ENCODE data around the gene AGAP1.

AGAP1 gene

DNA sequence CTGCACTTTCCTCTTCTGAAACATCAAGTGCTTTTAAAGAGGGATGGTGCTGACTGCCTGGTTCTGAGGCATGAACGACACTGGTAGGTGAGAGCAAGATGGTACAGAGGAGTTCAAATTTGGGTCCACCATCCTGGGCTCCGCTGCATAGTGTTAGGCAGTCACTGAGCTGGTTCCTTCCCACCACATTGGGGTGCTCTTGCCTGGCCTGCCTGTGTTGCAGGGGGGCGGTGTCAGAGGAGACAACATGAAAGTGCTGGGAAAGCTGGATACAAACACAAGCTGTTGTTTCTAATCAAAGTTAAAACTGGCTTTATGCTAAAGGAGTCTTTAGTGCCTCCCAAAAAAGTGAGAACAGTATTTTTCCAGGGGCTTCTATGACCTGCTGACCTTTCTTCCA is 416.2 kb downstream of the AGAP1 start:
- Histone ChIP-seq H3K4me3 (ENCODE audit: low read depth, low read length) (no peak overlapping the region), H3K9me3 (ENCODE audit: control insufficient read depth, insufficient read depth, low read depth, low read length) (no peaks in the 10 kb centered on the region), H3K4me1 (ENCODE audit: control insufficient read depth, insufficient read depth, low read length) (peaks cover 5% of the 10 kb centered on the region; the same call in 1 of the 2 replicates), H3K36me3 (ENCODE audit: control insufficient read depth, insufficient read depth, low read length) (peaks cover 5% of the 10 kb centered on the region; the same call in 1 of the 2 replicates), H3K27me3 (ENCODE audit: control insufficient read depth, insufficient read depth, low read length) (no peaks in the 10 kb centered on the region; the same call in 1 of the 2 replicates), H3K9ac (ENCODE audit: low read length) (no peak overlapping the region), H3K27ac (ENCODE audit: low read depth, low read length) (no peak overlapping the region)

DNA sequence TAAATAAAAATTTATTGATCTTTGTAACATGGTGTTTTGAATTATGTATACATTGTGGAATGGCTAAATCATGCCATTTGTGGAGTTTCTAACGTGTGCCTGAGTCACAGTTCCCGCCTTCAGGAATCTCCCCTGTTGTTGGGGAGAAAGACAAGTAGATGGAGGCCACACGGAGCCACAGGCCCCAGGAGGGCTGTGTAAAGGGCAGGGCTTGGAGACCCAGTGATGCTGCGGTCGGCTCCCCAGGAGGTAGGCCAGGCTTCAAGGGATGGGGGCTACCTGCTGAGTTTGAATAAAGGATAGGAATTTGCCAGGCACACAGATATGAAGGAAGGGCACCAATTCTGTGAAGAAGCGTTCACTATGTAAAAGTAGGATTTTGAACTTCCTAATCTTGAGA is 417.3 kb downstream of the AGAP1 start:
- Histone ChIP-seq H3K27ac (ENCODE audit: low read depth, low read length) (no peak overlapping the region), H3K4me1 (ENCODE audit: control insufficient read depth, insufficient read depth, low read length) (peaks cover 5% of the 10 kb centered on the region; the same call in 1 of the 2 replicates), H3K9me3 (ENCODE audit: control insufficient read depth, insufficient read depth, low read depth, low read length) (no peaks in the 10 kb centered on the region), H3K27me3 (ENCODE audit: control insufficient read depth, insufficient read depth, low read length) (no peaks in the 10 kb centered on the region; the same call in 1 of the 2 replicates), H3K4me3 (ENCODE audit: low read depth, low read length) (no peak overlapping the region), H3K9ac (ENCODE audit: low read length) (no peak overlapping the region), H3K36me3 (ENCODE audit: control insufficient read depth, insufficient read depth, low read length) (peaks cover 6% of the 10 kb centered on the region; the same call in 1 of the 2 replicates)

DNA sequence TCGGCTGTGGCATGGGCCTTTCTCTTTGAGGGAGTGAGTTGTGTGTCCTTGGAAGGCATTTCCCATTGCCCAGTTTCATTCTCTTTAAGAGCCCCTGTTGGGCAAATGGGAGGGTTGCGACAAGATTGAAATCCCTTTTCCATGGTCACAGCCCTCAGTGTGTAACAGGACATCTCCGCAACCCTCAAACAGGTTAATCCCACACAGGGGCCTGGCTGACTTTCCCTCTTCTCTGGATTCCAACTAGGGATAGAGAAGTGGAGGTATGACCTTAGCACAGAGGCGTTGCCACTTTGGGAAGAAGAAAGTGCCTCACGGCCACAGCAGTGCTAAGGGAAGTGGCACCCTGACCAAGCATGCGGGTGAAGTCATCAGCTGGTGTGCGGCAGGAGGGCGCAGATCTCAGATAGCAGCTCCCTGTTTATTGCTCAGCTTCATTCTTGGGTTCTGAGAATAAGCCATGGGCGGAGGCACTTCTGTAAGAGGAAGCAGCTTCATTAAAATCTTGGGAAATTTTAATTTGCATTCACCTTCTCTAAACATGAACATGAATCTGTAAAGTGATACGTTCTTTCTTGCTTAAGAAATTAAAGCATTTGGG is 417.9 kb downstream of the AGAP1 start:
- peaks cover 6% of the 10 kb centered on the region; the same call in 1 of the 2 replicates for H3K36me3 ChIP-seq (ENCODE audit: control insufficient read depth, insufficient read depth, low read length)

DNA sequence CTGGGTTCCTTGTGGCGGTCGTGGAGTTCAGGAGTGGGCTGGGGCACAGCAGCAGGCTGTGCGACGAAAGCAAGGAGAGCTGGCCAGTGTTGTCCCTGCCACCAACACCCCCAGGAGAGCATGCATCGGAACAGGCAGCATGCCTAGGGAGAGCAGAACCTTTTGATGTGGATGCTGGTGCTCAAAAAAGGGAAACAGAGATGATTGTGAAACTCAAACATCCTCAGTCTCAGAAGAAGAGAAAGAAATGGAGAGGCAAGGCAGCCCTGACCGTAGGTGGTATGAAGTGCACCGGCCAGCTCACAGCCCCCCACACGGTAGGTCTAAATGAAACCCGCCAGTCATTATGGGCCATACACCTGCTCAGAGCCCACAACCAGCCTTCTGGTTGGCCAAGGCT is 420.9 kb downstream of the AGAP1 start:
- peaks cover 3% of the 10 kb centered on the region; the same call in 1 of the 2 replicates for H3K36me3 ChIP-seq (ENCODE audit: control insufficient read depth, insufficient read depth, low read length)
- no peak overlapping the region for H3K4me3 ChIP-seq (ENCODE audit: low read depth, low read length)
- H3K4me1 ChIP-seq (ENCODE audit: control insufficient read depth, insufficient read depth, low read length): peaks cover 5% of the 10 kb centered on the region; the same call in 1 of the 2 replicates
- H3K9me3 ChIP-seq (ENCODE audit: control insufficient read depth, insufficient read depth, low read depth, low read length): no peaks in the 10 kb centered on the region
- H3K27me3 ChIP-seq (ENCODE audit: control insufficient read depth, insufficient read depth, low read length): no peaks in the 10 kb centered on the region
- H3K27ac ChIP-seq (ENCODE audit: low read depth, low read length): no peak overlapping the region
- no peak overlapping the region for H3K9ac ChIP-seq (ENCODE audit: low read length)

More for the DNA sequence above, 417.9 kb downstream of the AGAP1 start:
- Histone ChIP-seq H3K4me1 (ENCODE audit: control insufficient read depth, insufficient read depth, low read length) (peaks cover 5% of the 10 kb centered on the region; the same call in 1 of the 2 replicates), H3K27me3 (ENCODE audit: control insufficient read depth, insufficient read depth, low read length) (no peaks in the 10 kb centered on the region; the same call in 1 of the 2 replicates), H3K9me3 (ENCODE audit: control insufficient read depth, insufficient read depth, low read depth, low read length) (no peaks in the 10 kb centered on the region), H3K27ac (ENCODE audit: low read depth, low read length) (no peak overlapping the region), H3K4me3 (ENCODE audit: low read depth, low read length) (no peak overlapping the region), H3K9ac (ENCODE audit: low read length) (no peak overlapping the region)

DNA sequence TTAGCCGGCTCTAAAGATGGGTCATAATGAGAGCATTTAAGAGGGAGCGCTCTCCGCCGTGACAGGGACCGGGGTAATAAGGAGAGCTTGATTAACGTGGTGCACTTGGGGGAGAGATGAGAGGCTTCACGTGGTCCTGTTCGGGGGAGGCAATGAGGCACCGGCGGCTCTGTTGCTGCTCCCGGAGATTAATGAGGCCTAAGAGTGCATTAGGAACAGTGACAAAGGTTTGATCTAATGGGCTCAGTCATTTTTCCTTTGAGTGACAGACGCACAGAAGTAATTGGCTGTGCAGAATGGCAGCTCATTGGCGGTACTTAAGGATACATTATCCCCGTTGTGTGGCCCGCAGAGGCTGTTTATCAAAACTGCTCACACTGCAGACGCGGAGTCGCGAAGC is 423.7 kb downstream of the AGAP1 start:
- H3K27ac ChIP-seq (ENCODE audit: low read depth, low read length): no peak overlapping the region
- no peaks in the 10 kb centered on the region for H3K4me1 ChIP-seq (ENCODE audit: control insufficient read depth, insufficient read depth, low read length)
- peaks cover 6% of the 10 kb centered on the region; the same call in 1 of the 2 replicates for H3K36me3 ChIP-seq (ENCODE audit: control insufficient read depth, insufficient read depth, low read length)
- no peak overlapping the region for H3K9ac ChIP-seq (ENCODE audit: low read length)
- H3K9me3 ChIP-seq (ENCODE audit: control insufficient read depth, insufficient read depth, low read depth, low read length): no peaks in the 10 kb centered on the region
- no peak overlapping the region for H3K4me3 ChIP-seq (ENCODE audit: low read depth, low read length)
- H3K27me3 ChIP-seq (ENCODE audit: control insufficient read depth, insufficient read depth, low read length): no peaks in the 10 kb centered on the region

DNA sequence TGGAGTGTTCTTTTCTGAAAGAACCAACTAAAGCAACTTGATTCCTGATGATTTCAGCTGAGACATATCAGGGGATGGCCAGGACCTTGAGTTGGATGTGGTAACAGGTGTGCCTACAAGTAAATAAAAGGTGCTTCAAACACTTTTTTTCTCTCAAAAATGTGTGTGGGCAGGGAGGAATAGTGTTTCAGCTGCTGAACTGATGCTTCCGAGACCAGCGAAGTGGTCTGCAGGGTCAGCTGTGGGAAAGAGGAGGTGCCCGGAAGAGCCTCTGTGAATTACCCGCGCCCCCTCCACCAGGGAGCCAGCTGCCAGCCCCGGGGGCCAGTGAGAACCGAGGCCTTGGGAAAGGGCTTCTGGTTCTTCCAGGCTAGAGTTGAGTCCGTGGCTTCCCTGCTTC is 425.0 kb downstream of the AGAP1 start:
- Histone ChIP-seq H3K27ac (ENCODE audit: low read depth, low read length) (no peak overlapping the region), H3K36me3 (ENCODE audit: control insufficient read depth, insufficient read depth, low read length) (peaks cover 6% of the 10 kb centered on the region; the same call in 1 of the 2 replicates), H3K4me3 (ENCODE audit: low read depth, low read length) (no peak overlapping the region), H3K27me3 (ENCODE audit: control insufficient read depth, insufficient read depth, low read length) (no peaks in the 10 kb centered on the region), H3K4me1 (ENCODE audit: control insufficient read depth, insufficient read depth, low read length) (no peaks in the 10 kb centered on the region), H3K9me3 (ENCODE audit: control insufficient read depth, insufficient read depth, low read depth, low read length) (no peaks in the 10 kb centered on the region), H3K9ac (ENCODE audit: low read length) (no peak overlapping the region)

DNA sequence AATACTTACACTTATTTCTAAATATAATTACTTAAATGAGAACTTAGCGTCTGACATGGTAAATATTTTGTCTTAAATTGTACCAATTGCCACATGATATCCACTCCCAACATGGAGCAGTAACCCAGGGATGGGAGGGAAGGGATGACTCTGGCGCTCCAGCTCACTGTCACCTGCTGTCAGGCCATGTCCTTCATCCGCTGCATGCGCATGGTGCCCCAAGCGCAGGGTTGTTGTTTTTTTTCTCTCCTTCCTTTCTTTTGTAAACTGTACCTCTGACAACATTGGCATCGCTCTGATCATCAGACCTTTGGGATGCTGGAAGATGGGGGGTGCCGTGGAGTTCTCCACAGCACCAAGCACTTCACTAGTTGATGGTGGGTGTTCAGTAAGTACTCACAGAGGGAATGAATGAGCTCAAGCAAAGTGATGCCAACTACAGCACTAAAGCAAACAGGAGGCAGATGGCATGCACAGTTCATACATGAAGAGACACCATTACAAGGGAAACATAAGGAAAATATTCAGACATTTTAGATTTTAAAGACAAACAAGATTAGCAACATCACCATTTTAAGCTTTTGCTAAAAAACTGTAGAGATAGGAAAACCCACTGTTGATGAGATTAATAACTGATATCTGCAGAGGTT is 426.5 kb downstream of the AGAP1 start:
- H3K27me3 ChIP-seq (ENCODE audit: control insufficient read depth, insufficient read depth, low read length): no peaks in the 10 kb centered on the region
- H3K36me3 ChIP-seq (ENCODE audit: control insufficient read depth, insufficient read depth, low read length): 0 out of 2 replicates have a peak, but pooled peaks cover 3% of the 10 kb centered on the region
- H3K9me3 ChIP-seq (ENCODE audit: control insufficient read depth, insufficient read depth, low read depth, low read length): no peaks in the 10 kb centered on the region
- no peak overlapping the region for H3K9ac ChIP-seq (ENCODE audit: low read length)
- no peak overlapping the region for H3K27ac ChIP-seq (ENCODE audit: low read depth, low read length)
- H3K4me3 ChIP-seq (ENCODE audit: low read depth, low read length): no peak overlapping the region
- no peaks in the 10 kb centered on the region for H3K4me1 ChIP-seq (ENCODE audit: control insufficient read depth, insufficient read depth, low read length)

DNA sequence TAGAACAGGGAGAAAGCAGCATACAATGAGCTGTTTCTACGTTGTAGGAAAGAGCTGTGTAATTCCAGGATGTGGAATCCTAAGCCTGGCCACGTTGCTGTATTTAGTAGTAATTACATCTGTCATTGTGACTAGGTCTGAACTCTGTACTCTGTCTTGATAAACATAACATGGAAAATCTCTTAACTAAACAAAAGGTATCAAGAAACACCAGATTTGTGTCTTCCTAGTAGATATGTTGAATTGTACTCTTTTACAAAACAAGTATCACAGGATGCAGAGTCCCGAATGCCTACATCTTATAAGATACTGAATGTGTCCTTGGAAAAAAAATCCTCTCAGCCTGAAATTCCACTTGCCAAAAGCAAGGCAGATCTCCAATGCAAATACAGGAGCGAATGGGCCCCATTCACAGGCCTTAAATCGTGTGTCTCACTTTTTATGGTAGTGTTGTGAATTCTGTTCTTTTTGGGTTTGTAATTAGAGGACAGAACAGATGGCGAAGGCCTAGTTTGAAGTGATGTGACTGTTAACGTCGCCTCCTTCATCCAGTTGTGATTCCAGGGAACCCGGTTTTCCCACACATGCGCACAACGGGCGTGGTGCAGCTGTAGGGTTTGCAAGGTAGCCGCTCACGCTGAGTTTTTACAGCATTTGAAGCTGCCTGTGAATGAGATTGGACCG is 427.8 kb downstream of the AGAP1 start:
- Histone ChIP-seq H3K9ac (ENCODE audit: low read length) (no peak overlapping the region), H3K9me3 (ENCODE audit: control insufficient read depth, insufficient read depth, low read depth, low read length) (no peaks in the 10 kb centered on the region), H3K4me3 (ENCODE audit: low read depth, low read length) (no peak overlapping the region), H3K4me1 (ENCODE audit: control insufficient read depth, insufficient read depth, low read length) (no peaks in the 10 kb centered on the region), H3K27ac (ENCODE audit: low read depth, low read length) (no peak overlapping the region), H3K27me3 (ENCODE audit: control insufficient read depth, insufficient read depth, low read length) (no peaks in the 10 kb centered on the region), H3K36me3 (ENCODE audit: control insufficient read depth, insufficient read depth, low read length) (0 out of 2 replicates have a peak, but pooled peaks cover 3% of the 10 kb centered on the region)

DNA sequence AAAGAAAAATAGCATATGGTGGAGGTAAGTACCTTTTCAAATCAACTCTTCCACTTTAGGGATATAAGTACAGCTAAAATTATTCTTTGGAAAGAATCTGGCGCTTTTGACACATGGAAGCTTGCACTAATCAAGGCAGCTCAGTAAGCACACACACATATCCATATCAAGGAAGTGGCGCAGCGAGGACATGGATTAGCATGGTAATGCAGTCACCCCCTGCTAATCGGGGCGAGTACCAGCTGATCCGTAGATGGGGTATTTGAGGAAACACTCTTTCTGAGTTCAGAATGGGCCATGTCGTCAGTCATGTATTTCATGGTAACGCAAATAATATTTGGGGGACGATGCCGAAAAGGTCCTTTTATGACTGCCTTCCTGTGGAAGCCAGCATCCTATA is 429.0 kb downstream of the AGAP1 start:
- Histone ChIP-seq H3K4me1 (ENCODE audit: control insufficient read depth, insufficient read depth, low read length) (no peaks in the 10 kb centered on the region), H3K9me3 (ENCODE audit: control insufficient read depth, insufficient read depth, low read depth, low read length) (no peaks in the 10 kb centered on the region), H3K4me3 (ENCODE audit: low read depth, low read length) (no peak overlapping the region), H3K36me3 (ENCODE audit: control insufficient read depth, insufficient read depth, low read length) (0 out of 2 replicates have a peak, but pooled peaks cover 3% of the 10 kb centered on the region), H3K27ac (ENCODE audit: low read depth, low read length) (no peak overlapping the region), H3K9ac (ENCODE audit: low read length) (no peak overlapping the region), H3K27me3 (ENCODE audit: control insufficient read depth, insufficient read depth, low read length) (no peaks in the 10 kb centered on the region)

DNA sequence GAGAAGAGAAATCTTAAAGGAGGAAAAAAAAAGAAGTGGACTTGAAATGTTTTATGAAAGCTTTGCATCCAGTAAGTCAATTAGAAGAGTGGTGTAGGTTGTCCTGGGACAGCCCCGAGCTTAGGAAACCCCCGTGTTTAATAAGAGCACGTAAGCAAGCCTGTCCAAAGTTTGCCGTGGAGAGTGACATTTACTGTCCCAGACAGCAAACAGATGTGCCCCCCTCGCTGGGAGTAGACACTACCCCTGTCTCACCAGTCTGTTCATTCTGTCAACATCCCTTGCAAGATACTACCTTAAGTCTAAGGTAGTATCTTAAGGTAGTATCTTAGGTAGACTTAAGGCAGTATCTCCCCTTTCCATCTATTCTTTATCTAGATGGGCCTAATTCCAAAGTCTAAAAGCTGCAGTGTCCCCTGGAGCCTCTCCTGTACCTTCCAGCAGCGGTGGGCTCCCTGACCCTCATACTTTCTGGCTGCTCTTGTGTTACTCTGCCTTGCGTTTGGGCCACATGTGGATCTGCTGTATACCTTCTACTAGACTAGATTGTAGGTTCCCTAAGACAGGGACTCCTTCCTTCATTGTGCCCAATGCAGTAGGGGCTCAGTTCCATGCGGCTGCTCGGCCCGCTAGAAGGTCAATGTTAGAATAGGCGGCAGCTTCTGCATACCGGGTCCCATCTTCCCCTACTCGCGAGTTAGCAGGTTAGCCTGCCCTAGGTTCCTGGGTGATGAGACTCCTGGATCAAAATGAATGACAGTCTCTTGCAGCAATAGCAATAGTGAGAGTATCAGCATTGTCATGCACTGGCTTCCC is 430.2 kb downstream of the AGAP1 start:
- Histone ChIP-seq H3K4me1 (ENCODE audit: control insufficient read depth, insufficient read depth, low read length) (no peaks in the 10 kb centered on the region), H3K27ac (ENCODE audit: low read depth, low read length) (no peak overlapping the region), H3K27me3 (ENCODE audit: control insufficient read depth, insufficient read depth, low read length) (no peaks in the 10 kb centered on the region), H3K4me3 (ENCODE audit: low read depth, low read length) (no peak overlapping the region), H3K9ac (ENCODE audit: low read length) (no peak overlapping the region), H3K9me3 (ENCODE audit: control insufficient read depth, insufficient read depth, low read depth, low read length) (no peaks in the 10 kb centered on the region), H3K36me3 (ENCODE audit: control insufficient read depth, insufficient read depth, low read length) (0 out of 2 replicates have a peak, but pooled peaks cover 3% of the 10 kb centered on the region)

Measured in HUES6 (cell line).